Erythroblast (primary cell): ENCODE results near the gene AFAP1.

Source experiments
- GATA1 ChIP-seq: IDR thresholded peaks from 2 replicates; pipeline ENCODE4 v1.6.1; 2011; ENCODE audit warnings: low read depth, mild to moderate bottlenecking, control low read depth, low read length, moderate library complexity
- POLR2A ChIP-seq: IDR thresholded peaks from 2 replicates; pipeline ENCODE4 v1.6.1; 2011; ENCODE audit warnings: mild to moderate bottlenecking, low read length

DNA sequence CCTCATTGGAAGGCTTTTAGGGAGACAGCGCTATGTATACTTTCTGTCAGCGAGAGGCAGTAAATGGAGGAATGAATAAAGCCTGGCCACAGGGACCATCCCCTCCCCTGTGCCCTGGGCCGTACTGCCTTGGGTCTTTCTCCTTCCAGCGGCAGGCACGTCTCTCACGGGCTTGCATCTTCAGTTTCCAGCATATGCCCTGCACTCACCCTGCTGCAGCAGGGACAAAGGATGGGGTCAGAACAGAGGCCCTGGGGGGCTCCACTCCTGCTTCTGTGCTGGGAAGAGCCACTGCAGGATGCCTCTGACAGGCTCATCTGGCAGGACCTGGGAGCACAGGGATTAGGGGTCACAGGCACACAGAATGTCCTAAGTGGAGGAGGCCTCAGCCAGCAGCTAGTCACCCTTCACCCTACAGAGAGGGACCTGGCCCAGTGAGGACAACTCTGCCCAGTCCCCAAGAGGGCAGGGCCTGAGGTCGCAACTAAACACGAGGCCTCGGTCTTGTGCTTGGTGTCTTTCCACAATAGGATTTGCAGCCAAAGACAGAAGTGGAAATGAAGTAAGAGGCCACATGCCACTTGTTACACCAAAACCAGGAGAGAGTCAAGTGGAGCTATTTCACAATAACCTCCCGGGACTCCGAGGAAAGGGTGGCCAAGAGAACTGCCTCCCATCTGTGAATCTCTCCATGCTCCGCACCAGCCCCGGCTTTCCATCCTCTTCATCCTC lies 150.8 kb downstream of the AFAP1 start:
- TF ChIP-seq POLR2A (no peak), GATA1 (no peak)
